Ureter (tissue), 1 donor: ENCODE data around the gene PCSK7. TPM values are rescaled to one million over a fixed set of nuclear protein-coding genes. Genes with fewer than 3 reads are reported as not detected.

ENCODE experiments used
- DNase-seq: peaks from one replicate; pipeline ENCODE4 v3.0.0-alpha.2; 2020; ENCODE audit warnings: low spot score
- total RNA-seq: library from RNA; stranded (reverse); gene quantifications from one replicate; pipeline ENCODE4 v1.2.4, GENCODE V29; 2023
- donor health status: DM: yes; HTN: yes; CAD: no.

The PCSK7 gene
- total RNA-seq, 1 donor from 2014 or later, result 99.6 TPM

- DNase-seq, result no peak
Observed at GRCh38 chr11:117230999-117231841, 653 bp downstream of the PCSK7 start.

- DNase-seq, result no peak
Observed at GRCh38 chr11:117230286-117230961, 1.4 kb downstream of the PCSK7 start.

GRCh38 chr11:117229931-117230285 lies 2.0 kb downstream of the PCSK7 start:
- no peak for DNase-seq

GRCh38 chr11:117229411-117229810 lies 2.5 kb downstream of the PCSK7 start:
- DNase-seq, result no peak

- no peak for DNase-seq
Observed at GRCh38 chr11:117228091-117228490, 3.8 kb downstream of the PCSK7 start.

GRCh38 chr11:117226388-117227385 lies 5.2 kb downstream of the PCSK7 start:
- no peak for DNase-seq

- no peak for DNase-seq
Observed at GRCh38 chr11:117225553-117226170, 6.2 kb downstream of the PCSK7 start.

- DNase-seq, result no peak
Observed at GRCh38 chr11:117223741-117224689, 7.9 kb downstream of the PCSK7 start.

- no peak for DNase-seq
Observed at GRCh38 chr11:117222991-117223740, 8.7 kb downstream of the PCSK7 start.

GRCh38 chr11:117221775-117222517 lies 9.9 kb downstream of the PCSK7 start:
- peak; percentile 78 for DNase-seq

- DNase-seq, result no peak
Observed at GRCh38 chr11:117220999-117221774, 10.7 kb downstream of the PCSK7 start.

GRCh38 chr11:117220568-117220967 lies 11.3 kb downstream of the PCSK7 start:
- DNase-seq, result no peak

- no peak for DNase-seq
Observed at GRCh38 chr11:117219995-117220394, 11.9 kb downstream of the PCSK7 start.

- no peak for DNase-seq
Observed at GRCh38 chr11:117219455-117219854, 12.4 kb downstream of the PCSK7 start.

- DNase-seq, result no peak
Observed at GRCh38 chr11:117219001-117219400, 12.9 kb downstream of the PCSK7 start.

- no peak for DNase-seq
Observed at GRCh38 chr11:117218133-117218915, 13.5 kb downstream of the PCSK7 start.
